Activated T-helper 1 cell treated with Interleukin-2 at 50 U/mL for 16 hours (primary cell): ENCODE results near the gene MT1A.
"Not testable (repeated sequence)": the region's sequence is repeated elsewhere in the genome, so short reads cannot be mapped to it uniquely, and the experiment has no call there.

Experiments used
- DNase-seq: peaks from one replicate; pipeline ENCODE4 v3.0.0-alpha.2; 2020; ENCODE audit warnings: low read depth

Gene MT1A

GRCh38 chr16:56610609-56611111, 27.8 kb upstream of the MT1A start:
- no peak for DNase-seq

DNA sequence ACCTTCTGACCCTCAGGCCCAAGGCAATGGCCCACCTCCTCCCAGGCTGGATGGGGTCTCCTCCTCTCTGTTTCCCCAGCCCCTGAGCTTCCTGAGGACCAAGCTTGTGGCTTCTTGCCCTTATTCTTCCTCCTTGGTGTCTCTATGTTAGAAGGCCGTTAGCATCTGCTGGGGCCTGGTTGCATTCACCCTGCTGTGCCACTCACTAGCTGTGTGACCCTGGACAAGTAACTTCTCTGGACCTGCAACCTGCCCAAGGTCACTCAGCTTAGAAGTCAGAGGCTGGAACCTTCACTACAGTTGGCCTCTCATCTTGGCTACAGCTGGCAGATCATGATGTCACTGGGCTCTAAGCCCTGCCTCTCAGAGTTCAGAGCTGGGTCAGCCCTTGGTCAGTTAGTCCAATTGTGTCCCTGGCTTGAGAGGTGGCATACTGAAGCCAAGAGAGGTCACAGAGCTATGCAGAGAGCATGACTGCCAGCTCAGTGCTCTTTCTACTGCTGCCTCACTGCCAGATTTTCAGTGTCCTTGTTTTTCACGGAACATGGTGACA, 27.1 kb upstream of the MT1A start:
- no peak for DNase-seq

GRCh38 chr16:56613706-56614105, 24.8 kb upstream of the MT1A start:
- no peak for DNase-seq

DNA sequence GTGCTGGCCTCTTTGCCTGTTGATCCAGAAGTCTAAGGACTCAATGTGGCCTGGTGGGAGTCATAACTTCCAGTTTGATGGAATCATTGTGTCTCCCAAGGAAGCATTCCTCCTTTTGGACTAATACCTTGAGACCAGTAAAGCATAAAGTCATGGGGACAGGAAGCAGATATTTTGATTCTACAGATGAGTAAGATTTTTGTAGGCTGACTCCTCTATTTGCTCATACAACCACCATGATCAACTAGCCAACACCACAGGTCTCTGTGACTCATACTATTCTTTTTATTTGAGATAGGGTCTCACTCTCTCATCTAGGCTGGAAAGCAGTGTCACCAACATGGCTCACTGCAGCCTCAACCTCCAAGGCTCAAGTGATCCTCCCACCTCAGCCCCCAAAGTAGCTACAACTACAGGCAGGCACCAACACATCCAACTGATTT, 23.9 kb upstream of the MT1A start:
- DNase-seq, result no peak

GRCh38 chr16:56615353-56615752, 23.1 kb upstream of the MT1A start:
- no peak for DNase-seq

- no peak for DNase-seq
Observed at GRCh38 chr16:56616608-56617211, 21.8 kb upstream of the MT1A start.

GRCh38 chr16:56617212-56618085, 21.0 kb upstream of the MT1A start:
- no peak for DNase-seq

GRCh38 chr16:56618138-56618537, 20.3 kb upstream of the MT1A start:
- no peak for DNase-seq

DNA sequence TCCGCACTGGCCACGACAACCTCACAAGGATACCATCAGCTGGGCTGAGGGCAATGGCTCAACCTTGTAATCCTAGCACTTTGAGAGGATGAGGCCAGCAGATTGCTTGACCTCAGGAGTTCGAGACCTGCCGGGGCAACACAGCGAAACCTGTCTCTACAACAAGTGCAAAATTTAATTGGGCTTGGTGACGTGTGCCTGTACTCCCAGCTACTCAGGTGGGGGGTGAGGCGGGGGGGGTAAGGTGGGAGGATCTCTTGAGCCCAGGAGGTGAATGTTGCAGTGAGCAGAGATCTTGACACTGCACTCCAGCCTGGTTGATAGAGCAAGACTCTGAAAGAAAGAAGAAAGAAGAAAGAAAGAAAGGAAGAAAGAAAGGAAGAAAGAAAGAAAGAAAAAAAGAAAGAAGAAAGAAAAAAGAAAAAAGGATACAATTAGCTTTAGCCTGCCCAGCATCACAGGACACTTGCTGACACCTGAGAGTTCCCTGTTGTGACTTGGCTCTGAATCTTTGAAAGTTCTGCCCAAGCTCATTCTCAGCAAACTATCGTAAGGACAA, 18.0 kb upstream of the MT1A start:
- DNase-seq, result no peak

DNA sequence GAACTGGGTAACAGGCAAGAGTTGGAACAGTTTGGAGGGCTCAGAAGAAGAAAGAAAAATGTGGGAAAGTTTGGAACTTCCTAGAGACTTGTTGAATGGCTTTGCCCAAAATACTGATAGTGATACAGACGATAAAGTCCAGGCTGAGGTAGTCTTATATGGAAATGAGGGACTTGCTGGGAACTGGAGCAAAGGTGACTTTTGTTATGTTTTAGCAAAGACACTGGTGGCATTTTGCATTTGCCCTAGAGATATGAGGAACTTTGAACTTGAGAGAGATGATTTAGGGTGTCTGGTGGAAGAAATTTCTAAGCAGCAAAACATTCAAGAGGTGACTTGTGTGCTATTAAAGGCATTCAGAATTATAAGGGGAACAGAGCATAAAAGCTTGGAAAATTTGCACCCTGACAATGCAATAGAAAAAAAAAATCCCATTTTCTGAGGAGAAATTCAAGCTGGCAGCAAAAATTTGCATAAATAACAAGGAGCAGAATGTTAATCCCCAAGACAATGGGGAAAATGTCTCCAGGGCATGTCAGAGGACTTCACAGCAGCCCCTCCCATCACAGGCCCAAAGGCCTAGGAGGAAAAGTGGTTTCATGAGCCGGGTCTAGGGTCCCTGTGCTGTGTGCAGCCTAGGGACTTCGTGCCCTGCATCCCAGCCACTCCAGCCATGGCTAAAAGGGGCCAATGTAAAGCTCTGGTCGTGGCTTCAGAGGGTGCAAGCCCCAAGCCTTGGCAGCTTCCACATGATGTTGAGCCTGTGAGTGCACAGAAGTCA, 16.6 kb upstream of the MT1A start:
- not testable (repeated sequence) for DNase-seq

DNA sequence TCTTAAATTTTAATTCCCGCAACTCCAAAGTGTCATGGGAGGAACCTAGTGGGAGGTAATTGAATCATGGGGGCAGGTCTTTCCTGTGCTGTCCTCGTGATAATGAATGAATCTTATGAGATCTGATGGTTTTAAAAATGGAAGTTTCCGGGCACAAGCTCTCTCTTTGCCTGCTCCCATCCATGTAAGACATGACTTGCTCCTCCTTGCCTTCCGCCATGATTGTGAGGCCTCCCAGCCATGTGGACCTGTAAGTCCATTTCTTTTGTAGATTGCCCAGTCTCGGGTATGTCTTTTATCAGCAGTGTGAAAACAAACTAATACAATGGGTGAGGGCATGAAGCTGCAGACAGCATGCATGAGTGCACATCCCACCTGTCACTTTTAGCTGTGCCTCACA, 15.3 kb upstream of the MT1A start:
- not testable (repeated sequence) for DNase-seq

DNA sequence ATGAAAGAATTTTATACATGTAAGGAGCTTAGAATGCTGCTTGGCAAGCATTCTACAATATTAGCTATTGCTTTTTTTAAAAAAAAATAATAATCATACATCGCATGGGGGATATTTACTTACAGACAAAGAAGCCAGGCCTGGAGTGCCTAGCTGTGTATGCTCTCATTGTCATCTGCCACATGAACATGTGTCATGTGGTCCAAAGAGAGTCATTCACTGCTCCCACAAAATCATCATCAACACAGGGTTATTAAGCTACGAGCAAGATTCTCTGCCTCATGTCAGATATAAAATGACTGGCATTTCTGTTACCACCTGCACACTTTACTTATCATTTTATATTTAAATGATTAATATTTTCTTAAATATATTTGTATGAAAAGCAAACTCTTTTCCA, 14.8 kb upstream of the MT1A start:
- DNase-seq, result no peak

- DNase-seq, result no peak
Observed at GRCh38 chr16:56625140-56625942, 13.1 kb upstream of the MT1A start, which contains the start of gene MT1E. Gene MT1E (plus strand): TSS chr16:56625781. CDS start chr16:56625852, 71 bp downstream.

DNA sequence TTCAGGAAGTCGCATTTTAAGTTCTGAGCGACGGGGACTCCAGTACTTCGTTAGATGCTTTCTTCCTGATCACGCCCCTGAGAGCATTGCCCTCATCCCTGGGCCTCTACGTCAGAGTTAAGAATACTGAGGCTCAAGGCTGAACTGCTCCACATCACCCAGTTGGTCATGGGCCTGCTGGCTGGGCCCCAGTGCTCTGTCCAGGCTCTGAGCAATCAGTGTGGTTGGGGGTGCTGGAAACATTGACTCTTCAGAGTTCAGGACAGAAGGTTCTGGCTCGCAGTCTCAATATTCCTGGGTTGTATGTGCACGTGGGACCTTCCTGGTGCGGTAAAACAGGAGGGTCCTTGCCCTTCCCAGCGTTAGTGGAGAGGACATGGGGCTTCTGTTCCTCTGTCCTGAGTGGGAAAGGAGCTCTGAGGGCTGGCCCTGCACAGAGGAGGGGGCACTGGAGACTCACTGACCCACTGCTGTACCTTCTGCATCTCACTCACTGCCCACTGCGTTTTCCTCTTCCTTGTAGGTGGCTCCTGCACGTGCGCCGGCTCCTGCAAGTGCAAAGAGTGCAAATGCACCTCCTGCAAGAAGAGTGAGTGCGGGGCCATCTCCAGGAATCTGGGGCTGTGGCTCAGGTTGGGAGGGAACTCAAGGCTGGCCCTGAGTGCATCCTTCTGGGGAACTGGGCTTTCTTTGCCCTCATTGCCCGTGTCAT, 12.4 kb upstream of the MT1A start:
- DNase-seq, result no peak

- no peak for DNase-seq
Observed at GRCh38 chr16:56626685-56627084, 11.8 kb upstream of the MT1A start.

DNA sequence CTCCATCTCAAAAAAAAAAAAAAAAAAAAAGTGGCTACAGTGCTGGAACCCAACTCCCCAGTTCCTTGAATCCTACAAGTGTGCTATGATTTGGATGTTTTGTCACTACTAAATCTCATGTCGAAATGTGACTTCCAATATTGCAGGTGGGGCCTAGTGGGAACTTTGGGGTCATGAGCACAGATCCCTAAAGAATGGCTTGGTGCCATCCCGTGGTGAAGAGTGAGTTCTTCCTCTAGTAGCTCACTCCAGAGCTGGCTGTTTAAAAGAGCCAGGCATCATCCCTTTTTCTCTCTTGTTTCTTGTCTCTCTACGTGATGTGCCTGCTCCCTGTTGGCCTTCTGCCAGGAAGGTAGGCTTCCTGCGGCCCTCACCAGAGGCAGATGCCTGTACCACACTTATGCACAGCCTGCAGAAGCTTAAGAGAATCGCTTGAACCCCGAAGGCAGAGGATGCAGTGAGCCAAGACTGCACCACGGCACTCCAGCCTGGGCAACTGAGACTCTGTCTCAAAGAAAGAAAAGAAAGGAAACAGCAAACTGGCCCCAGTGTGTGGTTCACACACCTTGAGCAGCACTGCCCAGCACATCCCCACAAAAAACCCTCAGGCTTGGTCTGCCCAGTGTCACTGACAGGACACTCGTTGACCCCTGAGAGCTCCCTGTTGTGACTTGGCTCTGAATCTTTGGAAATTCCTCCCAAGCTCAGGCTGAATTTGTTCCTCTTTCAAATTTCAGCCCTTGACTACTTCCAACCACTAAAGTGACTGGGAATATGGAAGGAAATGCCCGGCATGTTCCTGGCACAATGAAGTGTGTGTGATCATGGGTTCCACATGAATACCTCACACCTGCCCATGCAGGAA, 9.7 kb upstream of the MT1A start:
- no peak for DNase-seq

DNA sequence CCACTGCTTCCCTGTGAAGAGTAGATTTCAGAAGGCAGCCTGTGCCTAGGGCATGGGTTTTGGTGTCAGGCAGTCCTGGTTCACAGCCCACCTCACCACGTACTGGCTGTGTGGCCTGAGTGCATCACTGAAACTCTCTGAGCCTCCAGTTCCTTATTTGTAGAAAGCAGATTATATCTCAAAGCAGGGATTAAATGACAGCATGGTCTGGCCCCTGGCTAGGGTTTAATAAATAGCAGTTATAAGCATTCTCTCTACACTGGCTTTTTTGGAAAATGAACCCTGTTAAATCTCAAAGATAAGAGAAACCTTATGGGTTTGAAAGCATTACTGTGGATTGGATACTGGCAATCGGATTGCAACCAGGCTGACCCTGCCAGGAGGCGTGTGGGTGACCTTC, 8.9 kb upstream of the MT1A start:
- no peak for DNase-seq

DNA sequence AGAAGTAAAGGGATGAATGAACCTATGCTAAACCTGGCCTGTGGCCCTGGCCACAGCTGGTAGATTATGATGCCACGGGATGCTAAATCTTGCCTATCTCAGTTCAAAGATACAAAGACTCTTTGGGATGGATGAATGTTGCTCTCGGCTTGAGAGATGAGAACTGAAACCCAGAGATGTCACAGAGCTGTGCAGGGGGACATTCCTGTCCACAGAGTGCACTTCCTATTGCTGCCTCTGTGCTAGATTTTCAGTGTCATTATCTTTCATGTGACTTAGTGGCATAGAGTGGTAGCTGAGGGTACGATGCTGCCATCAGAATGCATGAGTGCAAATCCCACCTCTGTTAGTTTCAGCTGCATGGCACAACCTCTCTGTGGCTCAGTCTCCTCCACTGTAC, 8.3 kb upstream of the MT1A start:
- DNase-seq, result no peak

DNA sequence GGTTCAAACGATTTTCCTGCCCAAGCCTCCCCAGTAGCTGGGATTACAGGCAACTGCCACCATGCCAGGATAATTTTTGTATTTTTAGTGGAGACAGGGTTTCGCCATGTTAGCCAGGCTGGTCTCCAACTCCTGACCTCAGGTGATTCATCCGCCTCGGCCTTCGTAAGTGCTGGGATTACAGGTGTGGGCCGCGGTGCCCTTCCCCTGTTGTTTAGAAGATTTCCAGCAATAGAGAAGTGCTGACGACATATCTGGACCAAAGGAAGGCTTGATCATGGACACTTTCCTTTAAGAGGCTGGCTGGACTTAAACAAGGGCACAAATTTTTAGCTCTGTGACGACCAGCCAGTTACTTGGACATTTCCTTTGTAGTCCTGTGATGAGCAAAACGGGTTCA, 7.3 kb upstream of the MT1A start:
- DNase-seq, result no peak

DNA sequence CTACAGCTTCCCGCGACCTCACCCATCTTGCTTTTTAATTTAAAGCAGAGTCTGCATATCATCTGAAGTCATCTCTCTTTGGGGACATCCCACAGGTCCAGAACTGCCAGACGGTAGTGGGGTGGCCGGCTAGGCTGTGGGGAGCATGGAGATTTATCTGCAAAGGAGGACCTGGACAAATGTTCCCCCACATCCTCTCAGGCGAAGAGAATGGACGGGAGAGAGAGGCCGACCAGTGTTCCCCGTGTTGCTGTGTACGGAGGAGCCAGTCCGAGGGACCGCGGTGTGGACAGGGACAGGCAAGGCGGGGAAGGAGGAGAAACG, 6.7 kb upstream of the MT1A start:
- no peak for DNase-seq
